GM23338 (cell line): ENCODE results near the gene CACNB3. TPM values are rescaled to one million over a fixed set of nuclear protein-coding genes. Genes with fewer than 3 reads are reported as not detected.
A peak's percentile ranks its signal among the peaks of the same experiment; 100 is the strongest.

Experiments used
- ATAC-seq: fragments of 200-7000 bp; cut with Tn5 transposase; 3 replicates; pipeline ENCODE4 v1.9.1; 2020
- DNase-seq: peaks from one replicate; pipeline ENCODE4 v3.0.0-alpha.2; 2015; ENCODE audit warnings: low spot score
- H2AFZ ChIP-seq: fragments of 200-600 bp; sonication (generic); 2 replicates; pipeline ENCODE4 v1.8.0; 2016; ENCODE audit warnings: antibody characterized with exemption, mild to moderate bottlenecking, moderate library complexity
- H3F3A ChIP-seq: fragments of 200-600 bp; sonication (generic); replicated peaks from 2 replicates; pipeline ENCODE4 v1.8.0; 2017; ENCODE audit warnings: antibody characterized with exemption, mixed run types, low read depth
- H3K27ac ChIP-seq: fragments of 200-600 bp; sonication (generic); 2 replicates; pipeline ENCODE4 v1.6.1; 2016; ENCODE audit warnings: low read depth
- H3K27me3 ChIP-seq: fragments of 200-600 bp; sonication (generic); 2 replicates; pipeline ENCODE4 v1.8.0; 2016; ENCODE audit warnings: mild to moderate bottlenecking, mixed run types, moderate library complexity; ENCODE audit not compliant: insufficient read depth
- H3K36me3 ChIP-seq: fragments of 200-600 bp; sonication (generic); 2 replicates; pipeline ENCODE4 v1.8.0; 2016; ENCODE audit warnings: mild to moderate bottlenecking; ENCODE audit not compliant: insufficient read depth
- H3K4me1 ChIP-seq: fragments of 200-600 bp; sonication (generic); 2 replicates; pipeline ENCODE4 v1.8.0; 2016; ENCODE audit warnings: mild to moderate bottlenecking, moderate library complexity; ENCODE audit not compliant: insufficient read depth
- H3K4me2 ChIP-seq: fragments of 200-600 bp; sonication (generic); 2 replicates; pipeline ENCODE4 v1.7.1; 2017; ENCODE audit warnings: mixed run types
- H3K4me3 ChIP-seq: fragments of 200-600 bp; sonication (generic); 2 replicates; pipeline ENCODE4 v1.6.1; 2016; ENCODE audit warnings: mixed run types
- H3K79me2 ChIP-seq: fragments of 200-600 bp; sonication (generic); replicated peaks from 2 replicates; pipeline ENCODE4 v1.8.0; 2017; ENCODE audit warnings: mild to moderate bottlenecking; ENCODE audit not compliant: insufficient read depth
- H3K9me2 ChIP-seq: fragments of 200-600 bp; sonication (generic); 2 replicates; pipeline ENCODE4 v1.8.0; 2017; ENCODE audit not compliant: insufficient read depth
- H4K20me1 ChIP-seq: fragments of 200-600 bp; sonication (generic); replicated peaks from 2 replicates; pipeline ENCODE4 v1.8.0; 2017; ENCODE audit warnings: mild to moderate bottlenecking; ENCODE audit not compliant: insufficient read depth
- H3K27ac Mint-ChIP-seq: 2 replicates; pipeline ENCODE4 v1.8.0; 2020; ENCODE audit warnings: inconsistent platforms, mild to moderate bottlenecking, moderate library complexity, mixed read lengths
- H3K27me3 Mint-ChIP-seq: 3 replicates; pipeline ENCODE4 v1.8.0; 2022; ENCODE audit warnings: low read depth, mild to moderate bottlenecking, moderate library complexity, mixed read lengths, inconsistent platforms; ENCODE audit not compliant: insufficient read depth, poor library complexity
- H3K36me3 Mint-ChIP-seq: 3 replicates; pipeline ENCODE4 v1.8.0; 2021; ENCODE audit warnings: low read depth, mild to moderate bottlenecking, inconsistent platforms, moderate library complexity, mixed read lengths
- H3K4me1 Mint-ChIP-seq: 3 replicates; pipeline ENCODE4 v1.8.0; 2020; ENCODE audit warnings: mild to moderate bottlenecking, inconsistent platforms, mixed read lengths
- H3K4me3 Mint-ChIP-seq: 3 replicates; pipeline ENCODE4 v1.8.0; 2021; ENCODE audit warnings: moderate library complexity, mild to moderate bottlenecking, inconsistent platforms, mixed read lengths
- H3K9me3 Mint-ChIP-seq: 3 replicates; pipeline ENCODE4 v1.8.0; 2020; ENCODE audit warnings: moderate library complexity, mild to moderate bottlenecking, inconsistent platforms, mixed read lengths
- CREB1 ChIP-seq: fragments of 250-450 bp; sonication (Bioruptor Pico); IDR thresholded peaks from 2 replicates; pipeline ENCODE4 v1.5.0; 2020; ENCODE audit warnings: low read depth, mild to moderate bottlenecking, moderate library complexity
- EZH2 ChIP-seq: fragments of 200-600 bp; sonication (generic); IDR thresholded peaks from one replicate; pipeline ENCODE4 v1.8.0; 2017; ENCODE audit warnings: antibody characterized with exemption, mild to moderate bottlenecking, low read depth; ENCODE audit not compliant: unreplicated experiment
- EZH2phosphoT487 ChIP-seq: fragments of 200-600 bp; sonication (generic); IDR thresholded peaks from one replicate; pipeline ENCODE4 v1.8.1; 2018; ENCODE audit warnings: antibody characterized with exemption; ENCODE audit not compliant: unreplicated experiment
- JUNB ChIP-seq: IDR thresholded peaks from one replicate; pipeline ENCODE4 v1.6.1; 2016; ENCODE audit warnings: antibody characterized with exemption; ENCODE audit not compliant: unreplicated experiment
- NANOG ChIP-seq: IDR thresholded peaks from 2 replicates; pipeline ENCODE4 v1.6.1; 2016; ENCODE audit warnings: antibody characterized with exemption, borderline replicate concordance
- POLR2AphosphoS5 ChIP-seq: IDR thresholded peaks from 2 replicates; pipeline ENCODE4 v1.6.1; 2016; ENCODE audit warnings: antibody characterized with exemption, low read depth
- REST ChIP-seq: IDR thresholded peaks from one replicate; pipeline ENCODE4 v1.6.1; 2018; ENCODE audit warnings: antibody characterized with exemption; ENCODE audit not compliant: unreplicated experiment
- ZNF114 ChIP-seq: fragments of 250-450 bp; sonication (Bioruptor Pico); IDR thresholded peaks from 2 replicates; pipeline ENCODE4 v1.5.0; 2020; ENCODE audit warnings: mild to moderate bottlenecking, moderate library complexity
- ZNF331 ChIP-seq: fragments of 250-450 bp; sonication (Bioruptor Pico); IDR thresholded peaks from 2 replicates; pipeline ENCODE4 v1.5.0; 2020; ENCODE audit warnings: low read depth, mild to moderate bottlenecking, moderate library complexity
- polyA plus RNA-seq: library from polyadenylated mRNA; unstranded; fragments of >200 nt; fragmentation: Nextera tagmentation; extraction: Ambion mirVana; gene quantifications from 2 replicates; pipeline ENCODE4 v1.2.1, GENCODE V29; 2016
- total RNA-seq: library from RNA; depleted of rRNA; stranded (reverse); fragments of >200 nt; shearing (Covaris generic); gene quantifications from 2 replicates; pipeline ENCODE4 v1.2.3, GENCODE V29; 2014
- TF ChIP-seq, protein P1 (sequence below): IDR thresholded peaks from 2 replicates; pipeline ENCODE4 v1.6.1; 2016; ENCODE audit warnings: antibody characterized with exemption
- TF ChIP-seq, protein P2 (sequence below), 2 experiments: fragments of 200-600 bp in 1 of 2; sonication (generic) in 1 of 2; conservative IDR thresholded peaks; 2 replicates each; pipeline versions ENCODE4 v1.5.1 to v1.6.1; 2016 to 2017; ENCODE audit warnings: antibody characterized with exemption in 2 of 2, low read depth in 2 of 2, mild to moderate bottlenecking in 2 of 2, moderate library complexity in 1 of 2

CACNB3 gene
- total and polyA plus RNA-seq, 2 experiments from 2014 or later = 4.1 to 6.2 TPM

GRCh38 chr12:48819986-48820725, 1.9 kb downstream of the CACNB3 start:
- Histone ChIP-seq H3K9me2 (no peaks in the 10 kb centered on the region), H3K4me3 (0 out of 2 replicates have a peak overlapping the region, but pooled peaks have one; percentile 85), H3K79me2 (no peaks in the 10 kb centered on the region), H3F3A (no peaks in the 10 kb centered on the region; the same call in 1 of the 2 replicates), H3K4me2 (peak overlapping the region; percentile 86; the same call in 1 of the 2 replicates), H3K27ac (no peak overlapping the region), H2AFZ (no peak overlapping the region), H3K36me3 (no peaks in the 10 kb centered on the region), H3K4me1 (peaks cover 17% of the 10 kb centered on the region), H4K20me1 (no peaks in the 10 kb centered on the region; the same call in 1 of the 2 replicates), H3K27me3 (peaks cover 60% of the 10 kb centered on the region)
- peak overlapping the region; percentile 45; the same call in 1 of the 3 replicates for H3K4me3 Mint-ChIP-seq
- DNase-seq (no peak), ATAC-seq (no peak)
- peaks cover 1% of the 10 kb centered on the region; the same call in 1 of the 3 replicates for H3K36me3 Mint-ChIP-seq
- H3K27me3 Mint-ChIP-seq = peaks cover 51% of the 10 kb centered on the region
- TF ChIP-seq NANOG = no peak
- H3K4me1 Mint-ChIP-seq = peaks cover 48% of the 10 kb centered on the region
- no peaks in the 10 kb centered on the region for H3K9me3 Mint-ChIP-seq
- H3K27ac Mint-ChIP-seq = no peak overlapping the region

GRCh38 chr12:48822139-48822538, 3.8 kb downstream of the CACNB3 start:
- no peak overlapping the region for H3K27ac Mint-ChIP-seq
- no peaks in the 10 kb centered on the region for H3K9me2 ChIP-seq
- H2AFZ ChIP-seq = no peak overlapping the region
- peaks cover 33% of the 10 kb centered on the region for H3K27me3 Mint-ChIP-seq
- no peaks in the 10 kb centered on the region; the same call in 1 of the 2 replicates for H4K20me1 ChIP-seq
- ATAC-seq = no peak
- H3K27me3 ChIP-seq = peaks cover 40% of the 10 kb centered on the region
- H3K79me2 ChIP-seq = no peaks in the 10 kb centered on the region
- H3K4me1 ChIP-seq = peaks cover 9% of the 10 kb centered on the region
- H3F3A ChIP-seq = no peaks in the 10 kb centered on the region; the same call in 1 of the 2 replicates
- H3K4me1 Mint-ChIP-seq = peaks cover 40% of the 10 kb centered on the region
- H3K4me3 Mint-ChIP-seq = no peak overlapping the region
- no peak overlapping the region for H3K27ac ChIP-seq
- H3K4me2 ChIP-seq = no peak overlapping the region
- no peaks in the 10 kb centered on the region for H3K36me3 ChIP-seq
- DNase-seq = no peak
- H3K4me3 ChIP-seq = no peak overlapping the region
- no peaks in the 10 kb centered on the region; the same call in 2 of the 3 replicates for H3K9me3 Mint-ChIP-seq
- peaks cover 10% of the 10 kb centered on the region; the same call in 1 of the 3 replicates for H3K36me3 Mint-ChIP-seq
- TF ChIP-seq EZH2 (no peak), JUNB (no peak), CREB1 (CRISPR knock-in tag) (no peak), POLR2AphosphoS5 (no peak), REST (no peak), EZH2phosphoT487 (no peak), ZNF331 (CRISPR knock-in tag) (no peak), ZNF114 (CRISPR knock-in tag) (no peak), NANOG (no peak)
- TF ChIP-seq, protein P1, sequence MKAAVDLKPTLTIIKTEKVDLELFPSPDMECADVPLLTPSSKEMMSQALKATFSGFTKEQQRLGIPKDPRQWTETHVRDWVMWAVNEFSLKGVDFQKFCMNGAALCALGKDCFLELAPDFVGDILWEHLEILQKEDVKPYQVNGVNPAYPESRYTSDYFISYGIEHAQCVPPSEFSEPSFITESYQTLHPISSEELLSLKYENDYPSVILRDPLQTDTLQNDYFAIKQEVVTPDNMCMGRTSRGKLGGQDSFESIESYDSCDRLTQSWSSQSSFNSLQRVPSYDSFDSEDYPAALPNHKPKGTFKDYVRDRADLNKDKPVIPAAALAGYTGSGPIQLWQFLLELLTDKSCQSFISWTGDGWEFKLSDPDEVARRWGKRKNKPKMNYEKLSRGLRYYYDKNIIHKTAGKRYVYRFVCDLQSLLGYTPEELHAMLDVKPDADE = no peak
- TF ChIP-seq, protein P2, sequence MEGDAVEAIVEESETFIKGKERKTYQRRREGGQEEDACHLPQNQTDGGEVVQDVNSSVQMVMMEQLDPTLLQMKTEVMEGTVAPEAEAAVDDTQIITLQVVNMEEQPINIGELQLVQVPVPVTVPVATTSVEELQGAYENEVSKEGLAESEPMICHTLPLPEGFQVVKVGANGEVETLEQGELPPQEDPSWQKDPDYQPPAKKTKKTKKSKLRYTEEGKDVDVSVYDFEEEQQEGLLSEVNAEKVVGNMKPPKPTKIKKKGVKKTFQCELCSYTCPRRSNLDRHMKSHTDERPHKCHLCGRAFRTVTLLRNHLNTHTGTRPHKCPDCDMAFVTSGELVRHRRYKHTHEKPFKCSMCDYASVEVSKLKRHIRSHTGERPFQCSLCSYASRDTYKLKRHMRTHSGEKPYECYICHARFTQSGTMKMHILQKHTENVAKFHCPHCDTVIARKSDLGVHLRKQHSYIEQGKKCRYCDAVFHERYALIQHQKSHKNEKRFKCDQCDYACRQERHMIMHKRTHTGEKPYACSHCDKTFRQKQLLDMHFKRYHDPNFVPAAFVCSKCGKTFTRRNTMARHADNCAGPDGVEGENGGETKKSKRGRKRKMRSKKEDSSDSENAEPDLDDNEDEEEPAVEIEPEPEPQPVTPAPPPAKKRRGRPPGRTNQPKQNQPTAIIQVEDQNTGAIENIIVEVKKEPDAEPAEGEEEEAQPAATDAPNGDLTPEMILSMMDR (conservative IDR thresholded peaks at IDR 0.05; ENCODE audit: low read depth in 2 of 2) = no peak
